GM23338 (cell line): ENCODE measurements around the gene SLAMF9.

ENCODE experiments used
- EZH2 ChIP-seq: fragments of 200-600 bp; sonication (generic); IDR thresholded peaks from one replicate; pipeline ENCODE4 v1.8.0; 2017; ENCODE audit warnings: antibody characterized with exemption, mild to moderate bottlenecking, low read depth; ENCODE audit not compliant: unreplicated experiment
- POLR2AphosphoS5 ChIP-seq: IDR thresholded peaks from 2 replicates; pipeline ENCODE4 v1.6.1; 2016; ENCODE audit warnings: antibody characterized with exemption, low read depth
- TF ChIP-seq, protein P1 (sequence below), 2 experiments: fragments of 200-600 bp in 1 of 2; sonication (generic) in 1 of 2; conservative IDR thresholded peaks; 2 replicates each; pipeline versions ENCODE4 v1.5.1 to v1.6.1; 2016 to 2017; ENCODE audit warnings: antibody characterized with exemption in 2 of 2, low read depth in 2 of 2, mild to moderate bottlenecking in 2 of 2, moderate library complexity in 1 of 2
- TF ChIP-seq, protein P2 (sequence below): IDR thresholded peaks from one replicate; pipeline ENCODE4 v1.6.1; 2018; ENCODE audit warnings: antibody characterized with exemption; ENCODE audit not compliant: unreplicated experiment

DNA sequence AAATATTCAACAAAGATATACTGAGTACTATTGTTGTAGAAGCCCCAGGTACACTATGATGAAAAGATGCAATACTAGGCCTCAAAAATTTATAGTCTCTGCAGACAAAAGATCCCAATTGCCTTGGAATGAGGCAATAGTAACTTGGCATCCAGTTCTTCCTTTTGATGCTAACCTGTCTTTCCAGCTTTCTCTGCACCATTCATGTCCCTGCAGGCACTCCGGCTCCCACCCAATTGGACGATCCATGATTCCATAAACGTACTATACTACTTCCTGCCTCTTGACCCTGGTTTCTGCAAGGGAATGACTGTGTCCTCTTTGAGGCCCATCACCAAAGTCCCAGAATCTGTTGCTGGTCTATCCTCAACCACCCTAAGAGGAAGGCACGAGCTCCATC, 20.7 kb downstream of the SLAMF9 start:
- TF ChIP-seq, protein P1, sequence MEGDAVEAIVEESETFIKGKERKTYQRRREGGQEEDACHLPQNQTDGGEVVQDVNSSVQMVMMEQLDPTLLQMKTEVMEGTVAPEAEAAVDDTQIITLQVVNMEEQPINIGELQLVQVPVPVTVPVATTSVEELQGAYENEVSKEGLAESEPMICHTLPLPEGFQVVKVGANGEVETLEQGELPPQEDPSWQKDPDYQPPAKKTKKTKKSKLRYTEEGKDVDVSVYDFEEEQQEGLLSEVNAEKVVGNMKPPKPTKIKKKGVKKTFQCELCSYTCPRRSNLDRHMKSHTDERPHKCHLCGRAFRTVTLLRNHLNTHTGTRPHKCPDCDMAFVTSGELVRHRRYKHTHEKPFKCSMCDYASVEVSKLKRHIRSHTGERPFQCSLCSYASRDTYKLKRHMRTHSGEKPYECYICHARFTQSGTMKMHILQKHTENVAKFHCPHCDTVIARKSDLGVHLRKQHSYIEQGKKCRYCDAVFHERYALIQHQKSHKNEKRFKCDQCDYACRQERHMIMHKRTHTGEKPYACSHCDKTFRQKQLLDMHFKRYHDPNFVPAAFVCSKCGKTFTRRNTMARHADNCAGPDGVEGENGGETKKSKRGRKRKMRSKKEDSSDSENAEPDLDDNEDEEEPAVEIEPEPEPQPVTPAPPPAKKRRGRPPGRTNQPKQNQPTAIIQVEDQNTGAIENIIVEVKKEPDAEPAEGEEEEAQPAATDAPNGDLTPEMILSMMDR (conservative IDR thresholded peaks at IDR 0.05; ENCODE audit: low read depth in 2 of 2), result no peak
- no peak for TF ChIP-seq EZH2
- TF ChIP-seq, protein P2, sequence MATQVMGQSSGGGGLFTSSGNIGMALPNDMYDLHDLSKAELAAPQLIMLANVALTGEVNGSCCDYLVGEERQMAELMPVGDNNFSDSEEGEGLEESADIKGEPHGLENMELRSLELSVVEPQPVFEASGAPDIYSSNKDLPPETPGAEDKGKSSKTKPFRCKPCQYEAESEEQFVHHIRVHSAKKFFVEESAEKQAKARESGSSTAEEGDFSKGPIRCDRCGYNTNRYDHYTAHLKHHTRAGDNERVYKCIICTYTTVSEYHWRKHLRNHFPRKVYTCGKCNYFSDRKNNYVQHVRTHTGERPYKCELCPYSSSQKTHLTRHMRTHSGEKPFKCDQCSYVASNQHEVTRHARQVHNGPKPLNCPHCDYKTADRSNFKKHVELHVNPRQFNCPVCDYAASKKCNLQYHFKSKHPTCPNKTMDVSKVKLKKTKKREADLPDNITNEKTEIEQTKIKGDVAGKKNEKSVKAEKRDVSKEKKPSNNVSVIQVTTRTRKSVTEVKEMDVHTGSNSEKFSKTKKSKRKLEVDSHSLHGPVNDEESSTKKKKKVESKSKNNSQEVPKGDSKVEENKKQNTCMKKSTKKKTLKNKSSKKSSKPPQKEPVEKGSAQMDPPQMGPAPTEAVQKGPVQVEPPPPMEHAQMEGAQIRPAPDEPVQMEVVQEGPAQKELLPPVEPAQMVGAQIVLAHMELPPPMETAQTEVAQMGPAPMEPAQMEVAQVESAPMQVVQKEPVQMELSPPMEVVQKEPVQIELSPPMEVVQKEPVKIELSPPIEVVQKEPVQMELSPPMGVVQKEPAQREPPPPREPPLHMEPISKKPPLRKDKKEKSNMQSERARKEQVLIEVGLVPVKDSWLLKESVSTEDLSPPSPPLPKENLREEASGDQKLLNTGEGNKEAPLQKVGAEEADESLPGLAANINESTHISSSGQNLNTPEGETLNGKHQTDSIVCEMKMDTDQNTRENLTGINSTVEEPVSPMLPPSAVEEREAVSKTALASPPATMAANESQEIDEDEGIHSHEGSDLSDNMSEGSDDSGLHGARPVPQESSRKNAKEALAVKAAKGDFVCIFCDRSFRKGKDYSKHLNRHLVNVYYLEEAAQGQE, result no peak
- no peak for TF ChIP-seq POLR2AphosphoS5
